Hepatocyte (in vitro differentiated cells): ENCODE data around the gene SBF2. TPM values are rescaled to one million over a fixed set of nuclear protein-coding genes. Genes with fewer than 3 reads are reported as not detected.

Experiments used
- DNase-seq: peaks from one replicate; pipeline ENCODE4 v3.0.0-alpha.2; 2016; ENCODE audit warnings: low spot score
- H2AFZ ChIP-seq: fragments of 200-600 bp; sonication (generic); 2 replicates; pipeline ENCODE4 v1.6.0; 2016; ENCODE audit warnings: antibody characterized with exemption, mild to moderate bottlenecking
- H3K27ac ChIP-seq: fragments of 200-600 bp; sonication (generic); 2 replicates; pipeline ENCODE4 v1.5.1; 2016; ENCODE audit warnings: mild to moderate bottlenecking
- H3K27me3 ChIP-seq: fragments of 200-600 bp; sonication (generic); 2 replicates; pipeline ENCODE4 v1.6.1; 2016
- H3K36me3 ChIP-seq: fragments of 200-600 bp; sonication (generic); replicated peaks from 2 replicates; pipeline ENCODE4 v1.5.1; 2016; ENCODE audit warnings: low read depth; ENCODE audit not compliant: insufficient read depth
- H3K4me1 ChIP-seq: fragments of 200-600 bp; sonication (generic); 2 replicates; pipeline ENCODE4 v1.5.1; 2016; ENCODE audit warnings: mild to moderate bottlenecking, moderate library complexity; ENCODE audit not compliant: insufficient read depth
- H3K4me2 ChIP-seq: fragments of 200-600 bp; sonication (generic); 2 replicates; pipeline ENCODE4 v1.6.0; 2016
- H3K4me3 ChIP-seq: fragments of 200-600 bp; sonication (generic); 2 replicates; pipeline ENCODE4 v1.5.1; 2016; ENCODE audit warnings: mild to moderate bottlenecking
- H3K79me2 ChIP-seq: fragments of 200-600 bp; sonication (generic); 2 replicates; pipeline ENCODE4 v1.6.0; 2017; ENCODE audit warnings: mild to moderate bottlenecking
- H3K9me2 ChIP-seq: fragments of 200-600 bp; sonication (generic); replicated peaks from 2 replicates; pipeline ENCODE4 v1.6.0; 2017; ENCODE audit warnings: mild to moderate bottlenecking; ENCODE audit not compliant: insufficient read depth
- H3K9me3 ChIP-seq: fragments of 200-600 bp; sonication (generic); 2 replicates; pipeline ENCODE4 v1.5.1; 2016; ENCODE audit warnings: low read depth, mild to moderate bottlenecking
- H4K20me1 ChIP-seq: fragments of 200-600 bp; sonication (generic); 2 replicates; pipeline ENCODE4 v1.6.0; 2016; ENCODE audit warnings: mild to moderate bottlenecking; ENCODE audit not compliant: insufficient read depth, poor library complexity, severe bottlenecking
- CTCF ChIP-seq: fragments of 200-600 bp; sonication (generic); IDR thresholded peaks from 2 replicates; pipeline ENCODE4 v1.5.1; 2016; ENCODE audit warnings: antibody characterized with exemption, mild to moderate bottlenecking; ENCODE audit not compliant: poor library complexity
- EZH2 ChIP-seq: fragments of 200-600 bp; sonication (generic); IDR thresholded peaks from 2 replicates; pipeline ENCODE4 v1.6.1; 2016; ENCODE audit warnings: antibody characterized with exemption, mild to moderate bottlenecking, borderline replicate concordance
- EZH2phosphoT487 ChIP-seq: fragments of 200-600 bp; sonication (generic); IDR thresholded peaks from one replicate; pipeline ENCODE4 v1.6.1; 2018; ENCODE audit warnings: antibody characterized with exemption, mild to moderate bottlenecking, low read depth, moderate library complexity; ENCODE audit not compliant: unreplicated experiment, severe bottlenecking
- WGBS: methylation state at CpG from one replicate; pipeline ENCODE4 v1.1.6; 2016; ENCODE audit warnings: low lambda C conversion rate; ENCODE audit errors: missing lambda C conversion rate; 5-methylcytosine and 5-hydroxymethylcytosine counted together
- polyA plus RNA-seq: library from polyadenylated mRNA; unstranded; fragments of >200 nt; fragmentation: Nextera tagmentation; extraction: Ambion mirVana; gene quantifications from 2 replicates; pipeline ENCODE4 v1.2.1, GENCODE V29; 2016
- total RNA-seq: library from RNA; depleted of rRNA; stranded (reverse); fragments of >200 nt; gene quantifications from 2 replicates; pipeline ENCODE4 v1.2.3, GENCODE V29; 2014

SBF2 gene
- total and polyA plus RNA-seq, 2 experiments from 2014 or later = 25.7 to 83.2 TPM

DNA sequence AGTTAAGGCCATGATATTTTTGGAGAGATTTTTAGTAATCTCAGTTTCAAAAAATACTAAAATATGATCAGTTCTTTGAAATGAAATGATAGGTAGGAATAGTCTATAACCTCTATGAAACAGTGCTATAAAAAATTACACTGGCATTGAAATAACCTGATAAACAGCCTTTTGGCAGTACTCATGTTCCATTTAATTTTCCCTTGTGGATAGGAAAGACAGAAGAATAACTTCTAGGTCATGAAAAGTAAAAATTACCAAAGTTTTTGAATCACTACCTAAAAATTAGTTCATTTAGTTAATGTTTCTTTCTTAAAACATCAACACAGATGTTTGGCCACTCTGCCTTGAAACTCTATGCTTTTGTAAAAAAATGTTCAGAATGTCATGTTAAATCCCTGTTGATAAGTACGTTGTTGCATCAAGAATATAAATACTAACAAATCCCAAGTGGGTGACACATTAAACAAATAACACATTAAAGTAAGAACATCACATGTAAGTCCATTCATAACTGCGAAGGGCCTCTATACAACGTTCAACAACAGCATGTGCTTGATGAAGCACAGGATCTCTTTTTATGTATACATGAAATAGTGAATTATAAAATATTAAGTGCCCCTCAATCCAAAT is 339.9 kb downstream of the SBF2 start:
- no peak overlapping the region for H3K4me2 ChIP-seq
- 65% methylated on average over 3 of the region's 3 CpGs for WGBS
- no peak overlapping the region for H2AFZ ChIP-seq
- no peaks in the 10 kb centered on the region for H3K27me3 ChIP-seq
- H3K9me3 ChIP-seq = no peaks in the 10 kb centered on the region
- H3K79me2 ChIP-seq = no peaks in the 10 kb centered on the region
- H3K27ac ChIP-seq = peak overlapping the region; percentile 34
- no peak for TF ChIP-seq CTCF
- no peak for TF ChIP-seq EZH2phosphoT487
- no peak for TF ChIP-seq EZH2
- peaks cover 3% of the 10 kb centered on the region for H3K36me3 ChIP-seq
- H3K4me1 ChIP-seq = peaks cover 7% of the 10 kb centered on the region
- no peak overlapping the region for H3K4me3 ChIP-seq
- no peaks in the 10 kb centered on the region for H4K20me1 ChIP-seq
- H3K9me2 ChIP-seq = no peaks in the 10 kb centered on the region
- no peak for DNase-seq

GRCh38 chr11:9952511-9953196 is 341.4 kb downstream of the SBF2 start:
- H2AFZ ChIP-seq = no peak overlapping the region
- H4K20me1 ChIP-seq = no peaks in the 10 kb centered on the region
- WGBS = 81% methylated on average over 3 of the region's 3 CpGs
- no peak for DNase-seq
- H3K9me2 ChIP-seq = no peaks in the 10 kb centered on the region
- no peaks in the 10 kb centered on the region for H3K79me2 ChIP-seq
- no peak overlapping the region for H3K27ac ChIP-seq
- H3K9me3 ChIP-seq = no peaks in the 10 kb centered on the region
- H3K4me3 ChIP-seq = no peak overlapping the region
- no peaks in the 10 kb centered on the region for H3K27me3 ChIP-seq
- no peak for TF ChIP-seq CTCF
- no peak for TF ChIP-seq EZH2phosphoT487
- TF ChIP-seq EZH2 = no peak
- H3K4me1 ChIP-seq = peaks cover 7% of the 10 kb centered on the region
- no peak overlapping the region for H3K4me2 ChIP-seq
- peaks cover 3% of the 10 kb centered on the region for H3K36me3 ChIP-seq

GRCh38 chr11:9951807-9952206 is 342.2 kb downstream of the SBF2 start:
- no peak overlapping the region for H3K4me3 ChIP-seq
- H3K27me3 ChIP-seq = no peaks in the 10 kb centered on the region
- H3K9me2 ChIP-seq = no peaks in the 10 kb centered on the region
- peak overlapping the region; percentile 3 for H3K27ac ChIP-seq
- no peaks in the 10 kb centered on the region for H4K20me1 ChIP-seq
- no peak overlapping the region for H2AFZ ChIP-seq
- no peaks in the 10 kb centered on the region for H3K79me2 ChIP-seq
- DNase-seq = no peak
- WGBS = 38% methylated on average over 1 of the region's 1 CpG
- H3K9me3 ChIP-seq = no peaks in the 10 kb centered on the region
- TF ChIP-seq CTCF = no peak
- TF ChIP-seq EZH2phosphoT487 = no peak
- no peak for TF ChIP-seq EZH2
- H3K4me1 ChIP-seq = peaks cover 7% of the 10 kb centered on the region
- H3K36me3 ChIP-seq = peaks cover 3% of the 10 kb centered on the region
- H3K4me2 ChIP-seq = no peak overlapping the region
